ENCODE data around the gene GNAO1.

GRCh38 chr16:56365552-56365951, 174.3 kb downstream of the GNAO1 start:
- TF ChIP-seq, protein P1, sequence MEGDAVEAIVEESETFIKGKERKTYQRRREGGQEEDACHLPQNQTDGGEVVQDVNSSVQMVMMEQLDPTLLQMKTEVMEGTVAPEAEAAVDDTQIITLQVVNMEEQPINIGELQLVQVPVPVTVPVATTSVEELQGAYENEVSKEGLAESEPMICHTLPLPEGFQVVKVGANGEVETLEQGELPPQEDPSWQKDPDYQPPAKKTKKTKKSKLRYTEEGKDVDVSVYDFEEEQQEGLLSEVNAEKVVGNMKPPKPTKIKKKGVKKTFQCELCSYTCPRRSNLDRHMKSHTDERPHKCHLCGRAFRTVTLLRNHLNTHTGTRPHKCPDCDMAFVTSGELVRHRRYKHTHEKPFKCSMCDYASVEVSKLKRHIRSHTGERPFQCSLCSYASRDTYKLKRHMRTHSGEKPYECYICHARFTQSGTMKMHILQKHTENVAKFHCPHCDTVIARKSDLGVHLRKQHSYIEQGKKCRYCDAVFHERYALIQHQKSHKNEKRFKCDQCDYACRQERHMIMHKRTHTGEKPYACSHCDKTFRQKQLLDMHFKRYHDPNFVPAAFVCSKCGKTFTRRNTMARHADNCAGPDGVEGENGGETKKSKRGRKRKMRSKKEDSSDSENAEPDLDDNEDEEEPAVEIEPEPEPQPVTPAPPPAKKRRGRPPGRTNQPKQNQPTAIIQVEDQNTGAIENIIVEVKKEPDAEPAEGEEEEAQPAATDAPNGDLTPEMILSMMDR (IDR thresholded peaks at IDR 0.05), result no peak
- TF ChIP-seq POLR2A (IDR thresholded peaks at IDR 0.05), result no peak
